Measurements from ENCODE around the gene C1orf210. TPM values are rescaled to one million over a fixed set of nuclear protein-coding genes. Genes with fewer than 3 reads are reported as not detected.

The C1orf210 gene
- total and polyA plus RNA-seq, 8 donors: 4.3 to 34.4 (median 14.3) TPM; not detected in 1

DNA sequence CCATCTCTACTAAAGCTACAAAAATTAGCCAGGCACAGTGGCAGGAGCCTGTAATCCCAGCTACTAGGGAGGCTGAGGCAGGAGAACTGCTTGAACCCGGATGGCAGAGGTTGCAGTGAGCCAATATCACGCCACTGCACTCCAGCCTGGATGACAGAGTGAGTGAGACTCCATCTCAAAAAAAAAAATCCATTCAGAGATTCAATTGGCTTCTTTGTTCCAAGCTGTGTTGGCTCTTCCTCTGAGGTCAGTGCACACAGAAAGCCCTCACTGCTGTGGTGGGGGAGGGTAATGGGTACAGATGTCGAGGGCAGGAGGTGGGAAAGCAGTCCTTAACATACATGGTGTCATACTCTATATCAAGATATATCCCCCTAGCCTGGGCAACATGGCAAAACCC lies 30.1 kb upstream of the C1orf210 start:
- H3K4me1 ChIP-seq: no peaks in the 10 kb centered on the region
- peaks cover 0 to 4% (median 0%) of the 10 kb centered on the region in 4 donors for H3K36me3 ChIP-seq
- DNase-seq: no peak
- no peaks in the 10 kb centered on the region for H3K9me3 ChIP-seq
- 76 to 90% (median 84%) methylated on average over 3 of the region's 3 CpGs for WGBS, 5 donors
- no peak overlapping the region for H3K4me3 ChIP-seq
- TF ChIP-seq POLR2A (IDR thresholded peaks at IDR 0.05) (no peak), POLR2AphosphoS5 (IDR thresholded peaks at IDR 0.05) (no peak), EP300 (IDR thresholded peaks at IDR 0.05) (no peak)
- TF ChIP-seq, protein P1, sequence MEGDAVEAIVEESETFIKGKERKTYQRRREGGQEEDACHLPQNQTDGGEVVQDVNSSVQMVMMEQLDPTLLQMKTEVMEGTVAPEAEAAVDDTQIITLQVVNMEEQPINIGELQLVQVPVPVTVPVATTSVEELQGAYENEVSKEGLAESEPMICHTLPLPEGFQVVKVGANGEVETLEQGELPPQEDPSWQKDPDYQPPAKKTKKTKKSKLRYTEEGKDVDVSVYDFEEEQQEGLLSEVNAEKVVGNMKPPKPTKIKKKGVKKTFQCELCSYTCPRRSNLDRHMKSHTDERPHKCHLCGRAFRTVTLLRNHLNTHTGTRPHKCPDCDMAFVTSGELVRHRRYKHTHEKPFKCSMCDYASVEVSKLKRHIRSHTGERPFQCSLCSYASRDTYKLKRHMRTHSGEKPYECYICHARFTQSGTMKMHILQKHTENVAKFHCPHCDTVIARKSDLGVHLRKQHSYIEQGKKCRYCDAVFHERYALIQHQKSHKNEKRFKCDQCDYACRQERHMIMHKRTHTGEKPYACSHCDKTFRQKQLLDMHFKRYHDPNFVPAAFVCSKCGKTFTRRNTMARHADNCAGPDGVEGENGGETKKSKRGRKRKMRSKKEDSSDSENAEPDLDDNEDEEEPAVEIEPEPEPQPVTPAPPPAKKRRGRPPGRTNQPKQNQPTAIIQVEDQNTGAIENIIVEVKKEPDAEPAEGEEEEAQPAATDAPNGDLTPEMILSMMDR (IDR thresholded peaks at IDR 0.05): no peak
- H3K27ac ChIP-seq: no peak overlapping the region
- intact Hi-C loops (cut with DNase I; ENCODE audit: low total_unique reads): no loop called here
- no peaks in the 10 kb centered on the region for H3K27me3 ChIP-seq

DNA sequence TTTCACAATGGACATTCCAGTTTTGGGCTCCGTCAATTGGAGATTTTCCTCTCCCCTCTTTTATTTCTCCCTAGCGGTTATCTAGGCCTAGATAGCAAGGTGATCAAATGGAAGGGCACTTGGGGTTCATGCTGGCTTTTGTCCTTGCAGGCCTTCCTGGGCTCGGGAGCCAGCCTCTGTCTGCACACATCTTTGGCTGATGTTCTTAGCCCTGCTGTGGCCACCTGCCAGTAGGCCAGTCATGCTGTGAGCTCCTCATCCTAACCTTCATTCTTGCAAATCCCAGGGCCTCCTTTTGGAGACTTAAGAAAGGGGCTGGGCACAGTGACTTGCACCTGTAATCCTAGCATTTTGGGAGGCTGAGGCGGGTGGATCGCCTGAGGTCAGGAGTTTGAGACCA lies 28.9 kb upstream of the C1orf210 start:
- Histone ChIP-seq H3K4me1 (no peaks in the 10 kb centered on the region), H3K9me3 (no peaks in the 10 kb centered on the region), H3K36me3 (peaks cover 0 to 4% (median 0%) of the 10 kb centered on the region in 4 donors), H3K4me3 (no peak overlapping the region), H3K27ac (no peak overlapping the region), H3K27me3 (no peaks in the 10 kb centered on the region)
- TF ChIP-seq EP300 (IDR thresholded peaks at IDR 0.05) (no peak), POLR2AphosphoS5 (IDR thresholded peaks at IDR 0.05) (no peak), POLR2A (IDR thresholded peaks at IDR 0.05) (no peak)
- TF ChIP-seq, protein P1 (IDR thresholded peaks at IDR 0.05): no peak
- 88 to 93% (median 91%) methylated on average over 5 of the region's 5 CpGs for WGBS, 5 donors
- no peak for DNase-seq
- intact Hi-C loops (cut with DNase I; ENCODE audit: low total_unique reads): no loop called here

DNA sequence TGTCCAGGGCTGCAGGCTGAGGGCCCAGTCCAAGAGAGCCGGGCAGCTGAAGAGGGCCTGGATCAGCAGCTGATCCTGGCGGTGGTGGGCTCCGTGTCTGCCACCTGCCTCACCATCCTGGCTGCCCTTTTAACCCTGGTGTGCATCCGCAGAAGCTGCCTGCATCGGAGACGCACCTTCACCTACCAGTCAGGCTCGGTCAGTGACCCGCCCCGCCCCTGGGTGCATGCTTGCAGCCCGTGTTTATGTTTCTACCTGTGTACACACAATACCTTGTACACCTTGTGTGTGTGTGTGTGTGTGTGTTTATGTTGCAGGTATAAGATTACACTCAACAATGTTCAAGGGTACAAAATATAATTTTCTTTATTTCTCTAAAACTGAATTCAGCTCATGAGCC lies 28.4 kb upstream of the C1orf210 start:
- Histone ChIP-seq H3K9me3 (no peaks in the 10 kb centered on the region), H3K4me1 (no peaks in the 10 kb centered on the region), H3K36me3 (peaks cover 0 to 4% (median 0%) of the 10 kb centered on the region in 4 donors), H3K27ac (no peak overlapping the region), H3K27me3 (no peaks in the 10 kb centered on the region), H3K4me3 (no peak overlapping the region)
- DNase-seq: peak; percentile 61 to 71
- intact Hi-C loops (cut with DNase I; ENCODE audit: low total_unique reads): no loop called here
- no peak for TF ChIP-seq POLR2A (IDR thresholded peaks at IDR 0.05)
- TF ChIP-seq, protein P1 (IDR thresholded peaks at IDR 0.05): no peak
- TF ChIP-seq POLR2AphosphoS5 (IDR thresholded peaks at IDR 0.05): no peak
- TF ChIP-seq EP300 (IDR thresholded peaks at IDR 0.05): no peak
- WGBS, 5 donors: 44 to 67% (median 57%) methylated on average over 10 of the region's 10 CpGs

DNA sequence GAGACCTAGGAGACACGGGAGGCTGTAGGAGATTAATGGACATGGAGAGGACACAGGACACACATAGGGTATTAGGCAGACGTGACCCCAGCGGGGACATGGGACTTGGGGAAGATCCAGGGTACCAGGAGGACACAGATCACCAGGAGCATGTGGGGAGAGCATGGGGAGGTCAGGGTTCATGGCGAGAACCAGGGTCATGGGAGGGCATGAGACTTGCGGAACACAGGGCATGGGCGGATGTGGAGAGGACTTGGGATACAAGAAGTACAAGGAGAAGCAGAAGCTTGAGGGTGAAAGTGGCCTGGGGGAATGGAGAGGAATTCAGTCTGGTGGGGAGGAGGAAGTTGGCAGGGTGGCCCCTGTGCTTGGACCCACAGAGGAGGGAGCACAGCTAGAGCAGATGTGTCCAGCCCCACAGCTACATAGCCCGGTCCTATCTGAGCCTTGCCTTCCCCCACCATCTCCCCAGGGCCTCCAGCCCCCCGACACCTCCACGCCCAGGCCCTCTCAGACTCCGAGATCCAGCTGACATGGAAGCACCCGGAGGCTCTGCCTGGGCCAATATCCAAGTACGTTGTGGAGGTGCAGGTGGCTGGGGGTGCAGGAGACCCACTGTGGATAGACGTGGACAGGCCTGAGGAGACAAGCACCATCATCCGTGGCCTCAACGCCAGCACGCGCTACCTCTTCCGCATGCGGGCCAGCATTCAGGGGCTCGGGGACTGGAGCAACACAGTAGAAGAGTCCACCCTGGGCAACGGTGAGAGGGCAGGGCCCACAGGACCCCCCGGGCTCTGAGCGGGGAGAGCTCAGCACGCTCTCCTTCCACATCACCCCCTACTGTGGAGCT lies 27.5 kb upstream of the C1orf210 start:
- DNase-seq: no peak
- intact Hi-C loops (cut with DNase I; ENCODE audit: low total_unique reads): no loop called here
- H3K27ac ChIP-seq: no peak overlapping the region
- WGBS, 5 donors: 91 to 96% (median 93%) methylated on average over 9 to 24 of the region's 24 CpGs
- TF ChIP-seq POLR2AphosphoS5 (IDR thresholded peaks at IDR 0.05): no peak
- TF ChIP-seq, protein P1 (IDR thresholded peaks at IDR 0.05): no peak
- TF ChIP-seq POLR2A (IDR thresholded peaks at IDR 0.05): no peak
- no peaks in the 10 kb centered on the region for H3K9me3 ChIP-seq
- H3K36me3 ChIP-seq: peaks cover 0 to under 1% (median 0%) of the 10 kb centered on the region in 4 donors
- H3K4me3 ChIP-seq: no peak overlapping the region
- no peaks in the 10 kb centered on the region for H3K4me1 ChIP-seq
- no peaks in the 10 kb centered on the region for H3K27me3 ChIP-seq

Measured in stomach (tissue), 9 donors.